ENCODE data around the gene SEL1L2.

SEL1L2 gene

DNA sequence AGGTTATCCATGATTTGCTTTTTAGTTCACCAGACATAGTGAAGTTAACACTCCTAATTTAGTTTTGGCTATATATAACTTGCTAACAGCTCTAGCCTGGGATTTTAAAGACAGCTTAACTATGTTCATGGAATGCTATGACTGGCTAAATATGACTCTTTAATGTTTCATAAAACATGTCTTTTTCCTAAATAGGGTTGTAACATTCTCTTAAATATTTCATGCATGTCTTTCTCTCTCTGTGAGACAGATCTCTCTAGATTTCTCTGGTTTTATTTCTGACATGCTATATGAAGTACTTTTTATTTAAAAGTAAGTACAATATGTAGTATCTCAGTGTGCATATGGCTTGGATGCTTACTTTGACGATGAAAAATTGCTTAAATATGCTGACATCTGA, 40.6 kb upstream of the SEL1L2 start:
- Histone ChIP-seq H3K4me3 (ENCODE audit: low read length, poor library complexity, severe bottlenecking) (no peak overlapping the region), H2AFZ (ENCODE audit: low read length) (no peak overlapping the region), H3K9me3 (ENCODE audit: insufficient read depth, low read depth, low read length) (no peaks in the 10 kb centered on the region), H3K36me3 (ENCODE audit: insufficient read depth, low read length) (no peaks in the 10 kb centered on the region), H3K4me2 (ENCODE audit: low read depth, low read length, poor library complexity, severe bottlenecking) (no peak overlapping the region), H3F3A (ENCODE audit: low read depth) (no peaks in the 10 kb centered on the region), H4K20me1 (ENCODE audit: insufficient read depth, low read length, poor library complexity, severe bottlenecking) (no peaks in the 10 kb centered on the region), H3K27me3 (ENCODE audit: insufficient read depth, low read length, poor library complexity, severe bottlenecking) (no peaks in the 10 kb centered on the region), H3K4me1 (ENCODE audit: insufficient read depth, low read length, poor library complexity, severe bottlenecking) (no peaks in the 10 kb centered on the region), H3K9me2 (replicated peaks; ENCODE audit: low read depth, low read length) (no peaks in the 10 kb centered on the region), H3K9ac (ENCODE audit: low read depth, low read length, poor library complexity, severe bottlenecking) (no peak overlapping the region), H3K79me2 (ENCODE audit: insufficient read depth, low read length) (no peaks in the 10 kb centered on the region)
- TF ChIP-seq, protein P1, sequence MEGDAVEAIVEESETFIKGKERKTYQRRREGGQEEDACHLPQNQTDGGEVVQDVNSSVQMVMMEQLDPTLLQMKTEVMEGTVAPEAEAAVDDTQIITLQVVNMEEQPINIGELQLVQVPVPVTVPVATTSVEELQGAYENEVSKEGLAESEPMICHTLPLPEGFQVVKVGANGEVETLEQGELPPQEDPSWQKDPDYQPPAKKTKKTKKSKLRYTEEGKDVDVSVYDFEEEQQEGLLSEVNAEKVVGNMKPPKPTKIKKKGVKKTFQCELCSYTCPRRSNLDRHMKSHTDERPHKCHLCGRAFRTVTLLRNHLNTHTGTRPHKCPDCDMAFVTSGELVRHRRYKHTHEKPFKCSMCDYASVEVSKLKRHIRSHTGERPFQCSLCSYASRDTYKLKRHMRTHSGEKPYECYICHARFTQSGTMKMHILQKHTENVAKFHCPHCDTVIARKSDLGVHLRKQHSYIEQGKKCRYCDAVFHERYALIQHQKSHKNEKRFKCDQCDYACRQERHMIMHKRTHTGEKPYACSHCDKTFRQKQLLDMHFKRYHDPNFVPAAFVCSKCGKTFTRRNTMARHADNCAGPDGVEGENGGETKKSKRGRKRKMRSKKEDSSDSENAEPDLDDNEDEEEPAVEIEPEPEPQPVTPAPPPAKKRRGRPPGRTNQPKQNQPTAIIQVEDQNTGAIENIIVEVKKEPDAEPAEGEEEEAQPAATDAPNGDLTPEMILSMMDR (conservative IDR thresholded peaks at IDR 0.05; ENCODE audit: low read length), result no peak
- no peak for TF ChIP-seq EZH2phosphoT487 (IDR thresholded peaks at IDR 0.05; ENCODE audit: borderline replicate concordance)

DNA sequence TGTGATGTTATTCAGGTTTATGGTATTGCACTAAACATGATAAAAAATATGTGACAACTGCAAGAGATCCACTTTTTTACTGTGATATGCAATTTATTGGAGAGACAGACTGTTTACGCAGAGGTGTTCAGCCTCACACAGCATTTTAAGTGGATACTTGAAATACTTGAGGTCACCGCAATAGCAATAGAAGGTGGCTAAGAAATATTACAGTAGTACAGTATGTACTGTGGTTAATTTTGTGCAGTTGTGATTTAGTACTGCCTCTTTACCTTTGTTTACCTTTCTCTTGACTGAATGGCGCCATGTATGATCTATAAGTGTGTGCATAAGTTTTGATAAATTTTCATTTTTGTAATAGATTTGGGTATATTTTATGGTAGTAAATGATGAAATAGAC, 22.3 kb upstream of the SEL1L2 start:
- Histone ChIP-seq H3K36me3 (ENCODE audit: insufficient read depth, low read length) (no peaks in the 10 kb centered on the region), H3K4me1 (ENCODE audit: insufficient read depth, low read length, poor library complexity, severe bottlenecking) (no peaks in the 10 kb centered on the region), H3K4me3 (ENCODE audit: low read length, poor library complexity, severe bottlenecking) (no peak overlapping the region), H4K20me1 (ENCODE audit: insufficient read depth, low read length, poor library complexity, severe bottlenecking) (no peaks in the 10 kb centered on the region), H3K27me3 (ENCODE audit: insufficient read depth, low read length, poor library complexity, severe bottlenecking) (no peaks in the 10 kb centered on the region), H3K4me2 (ENCODE audit: low read depth, low read length, poor library complexity, severe bottlenecking) (no peak overlapping the region), H3K9me2 (replicated peaks; ENCODE audit: low read depth, low read length) (no peaks in the 10 kb centered on the region), H3K9me3 (ENCODE audit: insufficient read depth, low read depth, low read length) (no peaks in the 10 kb centered on the region), H3K79me2 (ENCODE audit: insufficient read depth, low read length) (no peaks in the 10 kb centered on the region), H2AFZ (ENCODE audit: low read length) (no peak overlapping the region), H3F3A (ENCODE audit: low read depth) (no peaks in the 10 kb centered on the region), H3K9ac (ENCODE audit: low read depth, low read length, poor library complexity, severe bottlenecking) (no peak overlapping the region)
- TF ChIP-seq, protein P1 (conservative IDR thresholded peaks at IDR 0.05; ENCODE audit: low read length), result no peak

DNA sequence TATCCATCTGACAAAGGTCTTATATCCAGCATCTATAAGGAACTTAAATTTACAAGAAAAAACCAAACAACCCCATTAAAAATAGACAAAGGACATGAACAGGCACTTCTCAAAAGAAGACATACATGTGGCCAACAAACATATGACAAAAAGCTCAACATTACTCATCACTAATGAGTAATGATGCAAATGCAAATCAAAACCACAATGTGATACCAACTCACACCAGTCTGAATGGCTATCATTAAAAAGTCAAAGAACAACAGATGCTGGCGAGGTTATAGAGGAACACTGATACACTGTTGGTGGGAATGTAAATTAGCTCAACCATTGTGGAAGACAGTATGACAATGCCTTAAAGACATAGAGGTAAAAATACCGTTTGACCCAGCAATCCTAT, 18.8 kb upstream of the SEL1L2 start:
- Histone ChIP-seq H3K27me3 (ENCODE audit: insufficient read depth, low read length, poor library complexity, severe bottlenecking) (no peaks in the 10 kb centered on the region), H3K4me1 (ENCODE audit: insufficient read depth, low read length, poor library complexity, severe bottlenecking) (no peaks in the 10 kb centered on the region), H2AFZ (ENCODE audit: low read length) (no peak overlapping the region), H3K9me2 (replicated peaks; ENCODE audit: low read depth, low read length) (no peaks in the 10 kb centered on the region), H4K20me1 (ENCODE audit: insufficient read depth, low read length, poor library complexity, severe bottlenecking) (no peaks in the 10 kb centered on the region), H3K36me3 (ENCODE audit: insufficient read depth, low read length) (no peaks in the 10 kb centered on the region), H3K9me3 (ENCODE audit: insufficient read depth, low read depth, low read length) (no peaks in the 10 kb centered on the region), H3K4me2 (ENCODE audit: low read depth, low read length, poor library complexity, severe bottlenecking) (no peak overlapping the region), H3F3A (ENCODE audit: low read depth) (no peaks in the 10 kb centered on the region), H3K4me3 (ENCODE audit: low read length, poor library complexity, severe bottlenecking) (no peak overlapping the region), H3K9ac (ENCODE audit: low read depth, low read length, poor library complexity, severe bottlenecking) (no peak overlapping the region), H3K79me2 (ENCODE audit: insufficient read depth, low read length) (no peaks in the 10 kb centered on the region)
- TF ChIP-seq EZH2phosphoT487 (IDR thresholded peaks at IDR 0.05; ENCODE audit: borderline replicate concordance), result no peak
- TF ChIP-seq, protein P1 (conservative IDR thresholded peaks at IDR 0.05; ENCODE audit: low read length), result no peak
